GM13976 (cell line): Measurements from ENCODE around the gene BCL2A1.

Source experiments
- DNase-seq: peaks from one replicate; pipeline ENCODE4 v3.0.0; 2012; ENCODE audit warnings: low spot score
- in situ Hi-C: fragments of 300-500 bp; cut with MboI; formaldehyde crosslinking; loops from one replicate; pipeline ENCODE4 v1.12.0; 2022; ENCODE audit warnings: low sequenced_read_pairs, mixed read lengths, inconsistent platforms; ENCODE audit not compliant: unreplicated experiment
- TF ChIP-seq, protein P1 (sequence below): IDR thresholded peaks from 2 replicates; pipeline ENCODE4 v1.5.1; 2012; ENCODE audit warnings: borderline replicate concordance, mild to moderate bottlenecking; ENCODE audit not compliant: insufficient read depth; ENCODE audit errors: extremely low read depth, missing control alignments, control extremely low read depth

Gene BCL2A1

DNA sequence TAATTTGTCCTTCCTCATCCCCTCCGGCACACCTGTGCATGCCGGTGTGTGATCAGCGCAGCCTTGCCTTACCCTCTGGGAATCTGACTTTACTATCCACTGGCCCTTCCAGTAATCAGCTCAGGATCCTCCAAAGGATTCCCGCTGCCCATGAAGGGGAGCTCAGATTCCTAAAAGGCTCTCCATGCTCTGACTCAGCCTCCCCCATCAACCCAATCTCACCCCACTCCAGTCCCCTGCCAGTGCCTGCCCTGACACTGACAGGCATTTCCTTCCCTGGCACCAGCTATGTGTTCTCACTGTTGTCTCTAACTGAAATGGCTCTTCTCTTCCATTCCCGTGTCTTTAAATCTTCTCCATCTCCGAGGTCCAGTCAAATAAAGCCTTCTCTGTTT, 7.3 kb upstream of the BCL2A1 start:
- in situ Hi-C loops = no loop called here
- TF ChIP-seq, protein P1, sequence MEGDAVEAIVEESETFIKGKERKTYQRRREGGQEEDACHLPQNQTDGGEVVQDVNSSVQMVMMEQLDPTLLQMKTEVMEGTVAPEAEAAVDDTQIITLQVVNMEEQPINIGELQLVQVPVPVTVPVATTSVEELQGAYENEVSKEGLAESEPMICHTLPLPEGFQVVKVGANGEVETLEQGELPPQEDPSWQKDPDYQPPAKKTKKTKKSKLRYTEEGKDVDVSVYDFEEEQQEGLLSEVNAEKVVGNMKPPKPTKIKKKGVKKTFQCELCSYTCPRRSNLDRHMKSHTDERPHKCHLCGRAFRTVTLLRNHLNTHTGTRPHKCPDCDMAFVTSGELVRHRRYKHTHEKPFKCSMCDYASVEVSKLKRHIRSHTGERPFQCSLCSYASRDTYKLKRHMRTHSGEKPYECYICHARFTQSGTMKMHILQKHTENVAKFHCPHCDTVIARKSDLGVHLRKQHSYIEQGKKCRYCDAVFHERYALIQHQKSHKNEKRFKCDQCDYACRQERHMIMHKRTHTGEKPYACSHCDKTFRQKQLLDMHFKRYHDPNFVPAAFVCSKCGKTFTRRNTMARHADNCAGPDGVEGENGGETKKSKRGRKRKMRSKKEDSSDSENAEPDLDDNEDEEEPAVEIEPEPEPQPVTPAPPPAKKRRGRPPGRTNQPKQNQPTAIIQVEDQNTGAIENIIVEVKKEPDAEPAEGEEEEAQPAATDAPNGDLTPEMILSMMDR = no peak
- no peak for DNase-seq

DNA sequence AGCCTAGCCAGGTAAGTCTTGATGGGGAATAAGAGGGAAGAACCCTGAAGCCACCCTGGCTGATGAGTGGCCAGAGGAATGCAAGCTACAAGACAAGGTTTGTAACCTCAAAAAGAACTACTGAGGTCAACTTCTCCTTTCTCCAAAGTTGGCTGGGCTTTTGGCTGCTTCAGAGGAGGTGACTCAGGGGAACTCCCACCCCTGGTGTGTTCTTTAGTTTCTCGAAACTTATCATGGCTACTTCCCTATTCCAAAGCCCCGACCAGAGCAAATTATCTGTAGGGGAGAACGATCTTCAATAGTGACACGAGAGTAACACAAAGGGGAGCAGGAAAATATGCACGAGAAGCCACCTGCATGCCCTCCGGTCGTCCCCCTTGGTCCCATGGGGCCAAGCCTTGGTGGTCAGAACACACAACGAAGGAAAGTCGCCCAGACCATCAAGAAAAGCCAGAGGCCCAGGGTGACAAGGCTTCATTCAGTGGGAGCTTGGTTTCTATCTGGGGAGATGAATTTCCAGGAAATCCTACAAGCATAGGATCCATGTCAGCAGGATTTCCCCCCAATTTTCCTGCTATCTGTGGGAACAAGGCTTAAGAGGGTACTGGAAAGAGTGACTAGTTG, 6.5 kb upstream of the BCL2A1 start:
- TF ChIP-seq, protein P1 = no peak
- in situ Hi-C loops = no loop called here

DNA sequence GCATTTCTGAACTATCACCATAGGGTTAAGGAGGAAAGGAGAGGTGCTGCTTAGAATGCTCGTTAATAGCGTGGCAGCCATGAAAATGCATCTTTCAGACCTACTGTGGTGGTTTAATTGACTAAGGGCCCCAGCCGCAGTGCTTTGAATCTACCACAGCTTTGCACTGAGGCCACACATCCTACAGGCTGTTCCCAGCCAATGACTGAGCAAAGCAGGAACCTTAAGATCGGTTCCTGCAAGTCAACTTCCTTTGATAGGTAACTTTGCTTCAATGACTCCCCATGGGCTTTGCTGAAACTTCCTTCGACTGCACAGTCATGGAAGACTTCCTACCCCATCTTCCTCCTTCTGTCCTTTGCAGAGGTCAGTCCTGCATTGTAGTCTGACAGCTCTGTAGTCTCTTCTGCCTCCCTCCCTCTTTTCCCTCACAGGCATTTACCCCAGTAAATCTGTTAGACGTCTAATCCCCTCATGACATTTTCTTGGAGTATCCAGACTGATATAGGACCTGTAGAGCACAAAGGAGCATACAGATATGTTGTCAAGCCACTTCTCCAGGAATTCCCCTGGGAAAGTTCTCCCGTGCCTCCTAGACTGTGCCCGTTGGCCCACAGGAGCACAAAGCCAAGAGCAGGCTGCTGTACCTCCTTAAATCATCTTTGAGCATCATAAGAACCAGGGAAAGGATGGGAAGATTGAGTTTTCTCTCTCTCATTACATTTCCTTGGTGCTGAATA, 2.6 kb upstream of the BCL2A1 start:
- in situ Hi-C loops = no loop called here
- no peak for DNase-seq

More for the DNA sequence above, 6.5 kb upstream of the BCL2A1 start:
- peak; percentile 47 for DNase-seq

DNA sequence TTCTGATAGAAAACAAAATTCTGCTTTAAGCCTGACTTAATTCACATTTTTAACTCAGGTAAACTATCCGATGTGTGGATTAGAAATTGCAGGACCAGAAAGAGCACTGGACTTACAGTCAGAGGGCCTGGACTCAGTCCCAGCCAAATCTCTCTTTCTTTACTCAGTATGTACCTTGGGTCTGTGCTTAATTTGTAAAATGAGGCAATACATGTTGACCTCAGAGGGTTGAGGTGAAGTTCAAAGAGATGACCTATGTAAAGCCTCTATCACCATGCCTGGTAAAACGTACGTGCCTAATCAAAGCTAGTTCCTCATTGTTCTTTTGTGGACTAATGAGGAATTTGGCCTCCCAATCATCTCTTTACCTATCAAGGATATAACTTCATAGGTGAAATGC, 1.9 kb upstream of the BCL2A1 start:
- TF ChIP-seq, protein P1 = no peak
- in situ Hi-C loops = no loop called here
- no peak for DNase-seq

More for the DNA sequence above, 2.6 kb upstream of the BCL2A1 start:
- TF ChIP-seq, protein P1 = no peak

DNA sequence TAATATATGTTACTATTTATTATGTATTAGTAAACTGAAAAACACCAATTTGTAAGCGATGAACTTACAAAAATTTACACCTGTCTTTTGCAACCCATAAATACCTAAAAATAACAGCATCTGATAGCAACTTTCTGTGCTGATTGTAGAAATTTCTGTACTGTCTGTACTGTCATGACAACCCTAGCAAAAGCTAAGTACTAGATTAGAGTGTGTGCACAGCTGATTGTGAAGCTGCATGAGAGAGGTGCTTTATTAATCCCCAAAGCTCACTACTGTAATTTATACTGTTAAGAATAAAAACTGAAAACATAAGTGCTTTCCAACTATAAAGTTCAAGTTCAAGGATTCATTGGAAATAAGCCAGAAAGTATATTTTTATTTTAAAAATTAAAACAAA, 815 bp downstream of the BCL2A1 start:
- TF ChIP-seq, protein P1 = no peak
- no peak for DNase-seq
- in situ Hi-C loops = no loop called here

DNA sequence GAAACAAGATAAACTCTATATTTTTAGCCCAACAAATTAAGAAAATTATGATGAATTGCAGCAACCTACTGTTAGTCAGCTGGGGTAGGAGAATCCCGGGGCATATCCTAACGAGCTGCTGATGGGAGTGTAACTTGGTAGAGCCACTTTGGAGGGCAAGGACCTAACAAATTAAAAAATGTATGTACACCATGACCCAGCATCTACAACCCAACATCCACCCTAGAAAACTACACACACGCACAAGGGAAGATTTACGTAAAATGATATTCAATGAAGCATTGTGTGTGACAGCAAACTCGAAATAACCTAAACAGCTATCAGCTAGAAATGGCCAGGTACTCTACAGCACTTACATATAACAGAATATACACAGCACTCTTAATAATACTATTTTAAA, 1.9 kb downstream of the BCL2A1 start:
- TF ChIP-seq, protein P1 = no peak
- in situ Hi-C loops = no loop called here
- DNase-seq = no peak
